Measurements from ENCODE around the gene ZMIZ1.

Gene ZMIZ1

DNA sequence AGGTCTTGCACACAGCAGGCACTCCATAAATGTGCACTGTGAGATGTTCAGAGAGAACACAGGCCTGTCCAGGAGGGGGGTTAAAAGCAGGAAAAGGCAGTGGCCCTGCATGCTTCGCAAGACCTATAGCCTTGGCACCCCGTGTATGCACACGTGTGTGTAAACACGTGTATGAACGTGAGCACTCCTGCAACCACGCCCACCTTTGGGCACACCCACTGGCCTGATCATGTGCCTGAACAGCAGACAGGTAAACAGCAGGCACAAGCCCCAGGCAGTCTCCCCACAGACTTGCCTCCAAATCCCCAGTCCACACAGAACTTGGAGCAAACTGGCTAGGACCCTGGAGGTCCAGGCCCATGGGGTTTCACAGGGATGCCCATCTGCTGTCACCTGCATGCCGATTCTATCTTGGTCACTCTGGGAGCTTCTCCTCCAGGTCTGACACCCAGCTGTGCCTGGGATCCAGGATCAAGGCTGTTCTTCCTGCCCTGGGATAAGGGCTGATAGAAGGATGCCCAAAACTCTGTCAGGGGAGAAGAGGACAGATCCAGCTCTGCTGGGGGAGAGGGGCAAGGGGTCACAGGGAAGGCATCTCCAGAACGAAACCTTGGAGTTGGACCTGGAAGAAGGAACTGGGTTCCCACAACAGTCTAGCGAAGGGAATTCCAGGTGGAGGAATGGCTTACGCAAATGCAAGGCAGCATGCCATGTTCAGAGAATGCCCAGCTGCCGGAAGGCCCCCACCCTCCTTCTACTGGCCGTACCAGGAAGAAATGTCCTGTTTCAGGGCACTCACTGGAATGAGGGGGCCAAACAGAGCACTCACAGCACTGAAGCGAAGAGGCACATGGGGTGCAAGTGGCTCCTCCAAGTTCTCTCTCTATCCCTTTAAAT is 14.3 kb upstream of the ZMIZ1 start:
- H3K36me3 ChIP-seq (ENCODE audit: insufficient read depth, low read length): no peaks in the 10 kb centered on the region
- H3K4me1 ChIP-seq (ENCODE audit: insufficient read depth, low read length): peaks cover 43% of the 10 kb centered on the region
- no peaks in the 10 kb centered on the region for H3K9me3 ChIP-seq (ENCODE audit: control insufficient read depth, insufficient read depth, low read length)
- H3K9ac ChIP-seq (ENCODE audit: low read depth, low read length): no peak overlapping the region

DNA sequence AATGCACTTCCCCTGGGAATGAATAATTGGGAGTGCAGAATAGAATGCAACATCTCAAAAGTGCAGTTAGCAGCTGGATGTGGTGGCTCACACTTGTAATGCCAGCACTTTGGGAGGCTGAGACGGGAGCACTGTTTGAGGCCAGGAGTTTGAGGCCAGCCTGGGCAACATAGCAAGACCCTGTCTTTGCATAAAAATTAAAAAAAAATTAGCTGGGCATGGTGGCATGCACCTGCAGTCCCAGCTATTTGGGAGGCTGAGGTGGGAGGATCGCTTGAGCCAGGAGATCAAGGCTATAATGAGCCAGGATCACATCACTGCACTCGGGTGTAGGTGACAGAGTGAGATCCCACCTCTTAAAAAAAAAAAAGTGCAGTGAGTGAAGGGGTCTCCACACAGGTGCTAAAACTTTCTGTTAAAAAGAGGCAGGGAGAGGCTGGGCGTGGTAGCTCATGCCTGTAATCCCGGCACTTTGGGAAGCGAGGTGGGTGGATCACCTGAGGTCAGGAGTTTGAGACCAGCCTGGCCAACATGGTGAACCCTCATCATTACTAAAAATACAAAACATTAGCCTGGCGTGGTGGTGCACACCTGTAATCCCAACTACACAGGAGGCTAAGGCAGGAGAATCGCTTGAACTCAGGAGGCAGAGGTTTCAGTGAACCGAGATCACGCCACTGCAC is 13.5 kb upstream of the ZMIZ1 start:
- H3K9me3 ChIP-seq (ENCODE audit: control insufficient read depth, insufficient read depth, low read length): no peaks in the 10 kb centered on the region
- H3K36me3 ChIP-seq (ENCODE audit: insufficient read depth, low read length): no peaks in the 10 kb centered on the region
- no peak overlapping the region for H3K9ac ChIP-seq (ENCODE audit: low read depth, low read length)
- H3K4me1 ChIP-seq (ENCODE audit: insufficient read depth, low read length): peaks cover 39% of the 10 kb centered on the region

DNA sequence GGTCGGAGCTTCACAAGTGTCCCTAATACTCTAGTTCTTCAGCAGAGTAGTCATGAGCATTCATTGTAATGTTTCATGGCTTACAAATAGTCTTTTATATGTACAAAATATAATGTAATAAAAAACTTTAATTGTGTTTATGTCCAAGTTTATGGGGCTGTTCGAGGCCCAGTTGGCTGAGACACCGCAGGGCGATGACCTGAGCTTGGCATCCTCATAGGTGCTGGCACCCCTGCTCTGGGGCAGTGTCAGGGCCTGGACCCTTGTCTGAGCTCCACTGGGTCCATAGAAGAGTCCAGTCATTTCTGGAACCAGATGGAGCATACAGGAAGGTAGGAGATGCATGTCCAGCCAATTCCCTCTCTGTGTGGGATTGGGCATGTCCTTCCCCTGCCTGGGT is 12.9 kb upstream of the ZMIZ1 start:
- Histone ChIP-seq H3K4me1 (ENCODE audit: insufficient read depth, low read length) (peaks cover 32% of the 10 kb centered on the region), H3K36me3 (ENCODE audit: insufficient read depth, low read length) (no peaks in the 10 kb centered on the region), H3K9me3 (ENCODE audit: control insufficient read depth, insufficient read depth, low read length) (no peaks in the 10 kb centered on the region), H3K9ac (ENCODE audit: low read depth, low read length) (no peak overlapping the region)

DNA sequence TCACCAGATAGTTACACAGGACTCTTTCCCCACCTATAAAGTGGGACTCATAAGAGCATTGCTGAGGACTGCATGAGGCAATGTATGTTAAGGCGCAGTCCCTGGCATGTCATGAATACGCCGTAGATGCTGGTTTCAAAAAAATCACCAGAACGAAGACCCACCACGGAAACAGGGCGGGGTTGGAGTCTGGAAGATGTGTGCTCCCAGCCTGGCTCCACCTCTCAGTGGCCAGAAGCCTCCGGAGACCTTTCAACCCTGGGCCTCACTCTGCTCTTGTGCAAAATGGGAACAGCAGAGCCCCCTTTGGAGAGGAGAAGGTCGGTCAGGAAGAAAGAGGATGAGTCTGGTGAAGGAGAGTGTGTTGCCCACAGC is 12.4 kb upstream of the ZMIZ1 start:
- H3K36me3 ChIP-seq (ENCODE audit: insufficient read depth, low read length): no peaks in the 10 kb centered on the region
- peaks cover 29% of the 10 kb centered on the region for H3K4me1 ChIP-seq (ENCODE audit: insufficient read depth, low read length)
- no peaks in the 10 kb centered on the region for H3K9me3 ChIP-seq (ENCODE audit: control insufficient read depth, insufficient read depth, low read length)
- H3K9ac ChIP-seq (ENCODE audit: low read depth, low read length): no peak overlapping the region

DNA sequence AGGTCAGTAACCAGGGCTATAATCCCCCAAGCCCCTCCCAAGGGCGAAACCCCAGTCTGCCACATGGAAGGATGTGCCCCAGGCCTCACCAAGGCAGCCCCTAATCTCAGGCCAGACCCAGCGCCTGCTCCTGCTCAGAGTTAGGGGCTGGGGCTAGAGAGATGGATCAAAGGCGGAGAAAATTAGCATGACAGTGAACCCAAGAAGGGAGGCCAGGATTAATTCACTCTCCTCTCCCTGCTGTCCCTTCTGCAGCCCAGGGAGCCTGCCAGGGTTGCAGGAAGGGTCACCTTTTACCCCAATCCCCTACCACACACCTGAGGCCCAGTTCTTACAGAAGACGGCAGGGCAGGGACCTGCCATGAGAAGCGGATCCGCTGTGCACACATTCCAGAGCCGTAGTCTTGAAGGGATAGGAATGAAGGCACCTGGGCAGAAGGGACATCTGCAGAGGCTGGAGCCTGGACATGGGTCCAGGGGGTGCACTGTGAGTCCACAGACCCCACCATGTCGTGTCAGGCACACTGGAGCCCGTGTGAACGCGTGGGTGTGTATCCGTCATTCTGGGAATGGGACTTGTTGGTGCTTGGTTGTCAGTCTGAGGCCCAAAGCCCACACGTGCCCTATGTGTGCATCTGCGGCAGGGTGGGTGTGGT is 11.9 kb upstream of the ZMIZ1 start:
- H3K9ac ChIP-seq (ENCODE audit: low read depth, low read length): no peak overlapping the region
- H3K36me3 ChIP-seq (ENCODE audit: insufficient read depth, low read length): no peaks in the 10 kb centered on the region
- H3K9me3 ChIP-seq (ENCODE audit: control insufficient read depth, insufficient read depth, low read length): no peaks in the 10 kb centered on the region
- H3K4me1 ChIP-seq (ENCODE audit: insufficient read depth, low read length): peaks cover 24% of the 10 kb centered on the region

DNA sequence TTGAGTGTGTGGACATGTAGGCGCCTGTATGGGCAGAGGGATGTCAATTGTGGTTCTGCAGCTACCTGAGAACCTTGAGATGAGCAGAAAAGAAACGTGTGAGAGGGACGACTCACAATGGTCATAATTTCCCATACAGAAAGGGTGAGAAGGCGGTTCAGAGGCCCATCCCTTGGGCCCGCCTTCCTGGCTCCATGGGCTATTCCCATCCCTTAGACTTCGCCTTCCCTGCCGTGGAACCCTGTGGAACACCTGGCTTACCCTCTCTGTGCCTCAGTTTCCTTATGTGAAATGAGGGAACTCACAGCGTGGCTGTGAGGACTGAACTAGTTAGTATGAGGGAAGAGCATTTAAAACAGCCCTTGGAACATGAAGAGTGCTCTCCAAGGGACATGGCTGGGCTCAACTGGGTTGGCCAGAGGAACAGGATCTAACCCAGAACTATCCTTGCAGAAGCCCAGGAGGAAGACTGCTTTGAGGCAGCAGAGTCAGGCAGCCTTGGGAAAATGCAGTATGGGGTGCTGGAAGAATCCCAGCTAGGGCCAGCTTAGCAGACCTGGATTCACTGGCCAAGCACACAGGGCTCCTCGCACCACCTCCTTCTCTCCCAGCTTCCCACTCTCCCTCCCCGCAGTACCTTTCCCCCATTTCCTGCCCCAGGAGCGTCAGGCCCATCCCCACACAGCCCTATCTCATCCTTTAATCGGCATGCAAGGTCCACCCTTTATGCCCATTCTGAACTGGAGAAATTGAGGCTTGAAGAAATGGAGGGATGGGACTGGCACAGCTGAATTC is 11.1 kb upstream of the ZMIZ1 start:
- no peaks in the 10 kb centered on the region for H3K36me3 ChIP-seq (ENCODE audit: insufficient read depth, low read length)
- no peak overlapping the region for H3K9ac ChIP-seq (ENCODE audit: low read depth, low read length)
- no peaks in the 10 kb centered on the region for H3K9me3 ChIP-seq (ENCODE audit: control insufficient read depth, insufficient read depth, low read length)
- H3K4me1 ChIP-seq (ENCODE audit: insufficient read depth, low read length): peaks cover 17% of the 10 kb centered on the region

DNA sequence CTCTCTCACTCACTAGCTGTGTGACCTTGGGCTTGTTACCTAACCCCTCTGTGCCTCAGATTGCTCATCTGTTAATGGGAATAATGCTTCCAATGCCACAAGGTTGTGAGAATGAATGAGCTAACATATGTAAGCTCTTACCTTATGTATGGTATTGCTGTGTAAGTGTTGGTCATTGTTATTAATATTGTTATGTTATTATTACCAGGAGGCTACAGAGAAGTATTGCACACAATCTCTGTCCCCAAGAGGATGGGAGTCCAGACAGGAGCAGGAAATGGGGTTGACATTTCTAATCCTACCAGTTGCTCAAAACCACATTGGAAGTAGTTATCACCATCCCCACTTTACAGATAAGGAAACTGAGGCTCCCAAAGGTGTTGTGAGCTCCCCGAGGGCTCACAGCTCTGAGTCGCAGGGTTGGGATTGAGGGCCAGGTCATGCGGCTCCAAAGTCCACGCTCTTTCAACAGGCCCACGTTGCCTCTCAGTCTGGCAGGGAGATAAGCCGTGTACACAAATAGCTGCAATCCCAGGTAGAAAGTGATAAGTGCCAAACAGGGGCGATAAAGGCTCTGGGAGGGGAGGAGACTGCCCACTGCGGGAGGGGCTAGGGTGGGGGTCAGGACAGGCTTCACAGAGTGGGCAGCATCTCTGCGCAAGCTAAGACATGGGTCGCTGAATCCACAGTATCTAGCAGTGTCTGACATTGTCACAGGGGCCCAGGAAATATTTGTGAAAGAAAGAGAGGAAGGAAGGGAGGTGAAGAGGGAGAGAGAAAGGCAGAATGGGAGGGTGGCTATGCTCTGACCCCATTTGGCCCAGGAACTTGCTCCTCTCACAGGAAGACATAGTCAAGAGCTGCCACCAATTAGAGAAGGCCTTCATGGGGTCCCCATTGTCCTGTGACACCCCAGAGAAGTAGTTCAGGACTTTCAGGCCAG is 9.6 kb upstream of the ZMIZ1 start:
- H3K9me3 ChIP-seq (ENCODE audit: control insufficient read depth, insufficient read depth, low read length): no peaks in the 10 kb centered on the region
- peaks cover 14% of the 10 kb centered on the region for H3K4me1 ChIP-seq (ENCODE audit: insufficient read depth, low read length)
- H3K36me3 ChIP-seq (ENCODE audit: insufficient read depth, low read length): no peaks in the 10 kb centered on the region
- H3K9ac ChIP-seq (ENCODE audit: low read depth, low read length): no peak overlapping the region

DNA sequence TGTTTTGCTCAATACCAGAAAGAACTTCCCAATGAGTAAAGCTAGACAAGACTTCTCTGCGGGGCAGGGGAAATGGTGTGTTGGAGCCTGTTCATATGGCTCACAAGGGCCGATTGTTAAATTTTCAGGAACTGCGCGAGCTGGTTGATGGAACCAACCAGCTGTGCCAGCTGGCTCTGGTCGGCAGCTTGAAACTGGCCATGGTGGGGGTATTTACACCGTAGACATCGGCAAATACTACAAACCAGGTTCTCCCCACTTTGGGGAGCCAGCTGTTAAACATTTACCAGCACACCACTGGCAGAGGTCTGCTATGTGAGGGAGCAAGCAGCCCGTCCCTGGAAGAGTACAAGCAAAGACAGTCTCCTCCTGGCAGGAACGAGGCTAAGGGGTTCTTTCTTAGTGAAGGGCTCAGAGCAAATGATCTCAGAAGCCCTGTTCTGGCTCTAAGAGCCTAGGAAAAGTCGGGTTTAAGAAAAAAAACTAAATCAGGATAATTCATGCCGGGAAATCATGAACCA is 8.8 kb upstream of the ZMIZ1 start:
- H3K36me3 ChIP-seq (ENCODE audit: insufficient read depth, low read length): no peaks in the 10 kb centered on the region
- H3K4me1 ChIP-seq (ENCODE audit: insufficient read depth, low read length): peaks cover 14% of the 10 kb centered on the region
- H3K9me3 ChIP-seq (ENCODE audit: control insufficient read depth, insufficient read depth, low read length): no peaks in the 10 kb centered on the region
- H3K9ac ChIP-seq (ENCODE audit: low read depth, low read length): no peak overlapping the region

DNA sequence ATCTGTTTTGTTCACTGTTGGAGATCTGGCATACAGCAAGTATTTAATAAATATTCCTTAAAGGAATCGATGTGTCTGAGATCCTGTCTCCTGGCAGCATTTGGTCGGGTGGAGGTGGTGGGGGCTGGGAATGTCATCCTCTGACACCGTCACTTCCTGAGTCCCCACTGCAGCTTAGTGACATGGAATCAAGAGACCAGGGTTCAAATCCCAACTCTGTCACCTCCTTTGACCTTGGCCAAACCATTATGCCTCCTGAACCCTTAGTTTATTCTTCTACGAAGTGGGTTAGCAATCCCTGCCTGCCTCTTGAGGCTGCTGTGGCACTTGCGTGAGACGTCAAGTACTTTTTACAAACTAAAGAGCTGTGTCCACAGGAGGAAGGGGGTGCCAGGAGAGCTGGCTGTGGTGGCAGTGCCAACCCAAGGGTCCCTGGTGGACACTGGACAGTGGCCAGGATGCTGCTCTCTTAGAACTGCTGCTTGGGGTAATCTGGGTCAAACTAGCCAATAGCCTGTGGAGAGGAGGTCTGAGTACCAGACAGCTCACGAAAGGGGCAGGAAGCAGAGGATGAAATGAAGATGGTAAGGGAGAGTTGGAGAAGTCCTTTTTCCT is 8.0 kb upstream of the ZMIZ1 start:
- H3K36me3 ChIP-seq (ENCODE audit: insufficient read depth, low read length): no peaks in the 10 kb centered on the region
- no peaks in the 10 kb centered on the region for H3K9me3 ChIP-seq (ENCODE audit: control insufficient read depth, insufficient read depth, low read length)
- H3K9ac ChIP-seq (ENCODE audit: low read depth, low read length): no peak overlapping the region
- peaks cover 16% of the 10 kb centered on the region for H3K4me1 ChIP-seq (ENCODE audit: insufficient read depth, low read length)

DNA sequence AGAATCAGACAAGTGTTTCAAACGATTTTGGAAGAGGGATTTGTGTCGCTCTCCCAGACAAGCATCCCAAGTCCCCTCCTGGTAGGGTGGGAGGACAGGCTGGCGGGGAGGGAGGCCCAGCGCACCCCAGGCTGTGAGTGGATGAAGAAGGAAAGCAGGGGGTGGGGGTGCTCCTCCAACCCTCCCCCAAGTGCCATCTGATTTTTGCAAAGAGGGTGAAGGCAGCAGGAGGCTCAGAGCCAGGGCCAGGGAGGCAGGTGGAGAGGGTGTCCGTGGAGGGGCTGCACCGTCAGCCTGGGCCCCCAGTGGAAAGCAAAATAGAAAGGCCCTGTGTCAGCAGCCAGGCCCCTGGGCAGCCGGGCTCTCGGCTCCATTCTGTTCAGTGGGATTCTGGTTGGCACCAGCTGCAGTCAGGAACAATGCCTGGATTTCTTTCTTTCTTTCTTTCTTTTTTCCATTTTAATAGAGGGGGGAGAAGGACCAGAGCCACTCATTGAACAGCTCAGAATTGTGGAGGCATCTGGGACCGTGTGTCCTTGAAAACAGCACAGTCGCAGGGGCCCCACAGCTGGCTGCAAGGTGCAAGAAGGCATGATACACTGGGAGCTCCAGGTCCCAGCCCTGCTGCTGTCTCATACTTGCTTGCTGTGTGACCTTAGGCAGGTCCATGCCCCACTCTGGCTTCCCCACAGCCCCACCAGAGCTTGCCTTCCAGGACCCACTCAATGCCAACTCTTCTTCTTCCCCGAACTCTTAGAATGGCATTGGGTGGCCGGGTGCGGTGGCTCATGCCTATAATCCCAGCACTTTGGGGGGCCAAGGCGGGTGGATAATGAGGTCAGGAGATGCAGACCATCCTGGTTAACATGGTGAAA is 7.1 kb upstream of the ZMIZ1 start:
- H3K9ac ChIP-seq (ENCODE audit: low read depth, low read length): no peak overlapping the region; the same call in 1 of the 2 replicates
- no peaks in the 10 kb centered on the region for H3K9me3 ChIP-seq (ENCODE audit: control insufficient read depth, insufficient read depth, low read length)
- no peaks in the 10 kb centered on the region for H3K36me3 ChIP-seq (ENCODE audit: insufficient read depth, low read length)
- H3K4me1 ChIP-seq (ENCODE audit: insufficient read depth, low read length): peaks cover 14% of the 10 kb centered on the region

DNA sequence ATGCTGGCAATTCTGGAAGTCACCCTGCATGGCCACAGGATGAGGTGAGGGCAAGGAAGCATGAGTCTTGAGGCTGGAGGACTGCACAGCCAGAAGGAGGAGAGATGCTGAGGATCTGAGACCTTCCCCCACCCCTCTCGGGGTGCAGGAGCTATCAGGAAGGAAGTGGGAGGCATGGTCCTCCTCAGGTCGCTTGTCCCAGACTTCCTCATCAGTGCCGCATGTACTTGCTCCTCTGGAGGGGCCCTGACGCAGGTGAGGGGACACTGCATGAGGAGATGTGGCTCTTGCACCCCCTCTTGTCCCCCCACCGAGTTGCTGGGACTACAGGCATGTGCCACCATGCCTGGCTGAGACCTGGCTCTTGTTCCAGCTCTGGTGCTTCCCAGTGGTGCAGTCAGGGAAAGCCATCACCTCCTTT is 5.7 kb upstream of the ZMIZ1 start:
- H3K9me3 ChIP-seq (ENCODE audit: control insufficient read depth, insufficient read depth, low read length): no peaks in the 10 kb centered on the region
- no peaks in the 10 kb centered on the region for H3K36me3 ChIP-seq (ENCODE audit: insufficient read depth, low read length)
- no peak overlapping the region for H3K9ac ChIP-seq (ENCODE audit: low read depth, low read length)
- peaks cover 7% of the 10 kb centered on the region; the same call in 1 of the 2 replicates for H3K4me1 ChIP-seq (ENCODE audit: insufficient read depth, low read length)

All from ES-I3 (cell line).